HepG2 (cell line): ENCODE results near the gene VPS11. TPM values are rescaled to one million over a fixed set of nuclear protein-coding genes. Genes with fewer than 3 reads are reported as not detected.

Experiments
- HNF4G ChIP-seq, 2 experiments: sonication (generic) in 1 of 2; formaldehyde crosslinking in 1 of 2; IDR thresholded peaks; 2 replicates each; pipeline versions ENCODE4 v1.4.0 to v1.6.1; 2011 to 2020; ENCODE audit warnings: borderline replicate concordance in 2 of 2, low read depth in 2 of 2, mild to moderate bottlenecking in 2 of 2, low read length in 1 of 2, missing genetic modification reagents in 1 of 2, moderate library complexity in 1 of 2
- KAT2B ChIP-seq: fragments of 150-350 bp; IDR thresholded peaks from 2 replicates; pipeline ENCODE4 v1.6.1; 2014; ENCODE audit warnings: low read depth, low read length, borderline replicate concordance
- KDM5A ChIP-seq: fragments of 200-600 bp; sonication (generic); IDR thresholded peaks from 2 replicates; pipeline ENCODE4 v1.7.0; 2018; ENCODE audit warnings: antibody characterized with exemption, mild to moderate bottlenecking, low read length, borderline replicate concordance
- KLF16 ChIP-seq, 2 experiments: sonication (generic) in 1 of 2; formaldehyde crosslinking in 1 of 2; IDR thresholded peaks; 2 replicates each; pipeline versions ENCODE4 v1.6.1 to v1.8.0; 2016 to 2023; ENCODE audit warnings: missing genetic modification reagents in 2 of 2, missing compliant biosample characterization in 1 of 2
- NFKB2 ChIP-seq: sonication (generic); formaldehyde crosslinking; IDR thresholded peaks from 2 replicates; pipeline ENCODE4 v1.4.0; 2020; ENCODE audit warnings: missing genetic modification reagents, borderline replicate concordance
- PRDM15 ChIP-seq: sonication (generic); formaldehyde crosslinking; IDR thresholded peaks from 2 replicates; pipeline ENCODE4 v1.4.0; 2020; ENCODE audit warnings: missing genetic modification reagents
- TGIF2 ChIP-seq: IDR thresholded peaks from 2 replicates; pipeline ENCODE4 v1.6.1; 2016; ENCODE audit warnings: control low read depth, missing compliant biosample characterization
- TRIM22 ChIP-seq: fragments of 450-650 bp; IDR thresholded peaks from 2 replicates; pipeline ENCODE4 v1.6.1; 2017
- ZBTB10 ChIP-seq: sonication (generic); formaldehyde crosslinking; IDR thresholded peaks from 2 replicates; pipeline ENCODE4 v1.4.0; 2020; ENCODE audit warnings: missing genetic modification reagents, borderline replicate concordance
- ZNF205 ChIP-seq: IDR thresholded peaks from 2 replicates; pipeline ENCODE4 v1.6.1; 2018; ENCODE audit warnings: missing biosample characterization, missing genetic modification reagents
- ZNF318 ChIP-seq: sonication (generic); formaldehyde crosslinking; IDR thresholded peaks from 2 replicates; pipeline ENCODE4 v1.4.0; 2020; ENCODE audit warnings: mild to moderate bottlenecking, missing genetic modification reagents
- polyA plus RNA-seq, 8 experiments: library from polyadenylated mRNA; depleted of rRNA in 3 of 8; stranded (reverse) in 7 of 8; unstranded in 1 of 8; fragments of >200 nt; fragmentation: Illumina TruSeq in 4 of 8; extraction: Trizol in 4 of 8; gene quantifications; 2 replicates each; pipeline versions ENCODE4 v1.2.1 to v1.2.3, GENCODE V29; 2011 to 2016; ENCODE audit warnings: low read depth in 4 of 8, missing spikeins in 1 of 8, mixed read lengths in 1 of 8; ENCODE audit not compliant: insufficient read depth in 1 of 8
- total RNA-seq, 5 experiments: library from RNA; depleted of rRNA; stranded (reverse); fragments of >200 nt; fragmentation: Illumina TruSeq; extraction: Trizol; gene quantifications; 2 replicates each; pipeline ENCODE4 v1.2.3, GENCODE V29; 2016; ENCODE audit warnings: low read depth in 1 of 5

Gene VPS11
- total and polyA plus RNA-seq, 2 of the 13 experiments (the other 11 are each of a cell fraction or from before 2014, with no cell fraction given), result 13.7 to 21.6 TPM

- TF ChIP-seq ZNF318 (no peak), TRIM22 (no peak), ZNF205 (no peak), ZBTB10 (no peak), TGIF2 (no peak), NFKB2 (CRISPR knock-in tag) (no peak), KLF16 (CRISPR knock-in tag; IDR thresholded peaks at IDR 0.05) (no peak), HNF4G (IDR thresholded peaks at IDR 0.05; ENCODE audit: borderline replicate concordance, low read depth, low read length) (peak; percentile 46), HNF4G (CRISPR knock-in tag; IDR thresholded peaks at IDR 0.05; ENCODE audit: borderline replicate concordance, low read depth) (0 out of 2 replicates have a peak, but pooled peaks have one; percentile 17), PRDM15 (CRISPR knock-in tag) (no peak), KDM5A (no peak), KAT2B (no peak)
Observed at GRCh38 chr11:119024430-119025098, 43.1 kb upstream of the VPS11 start (continued).
